ENCODE measurements around the gene ARMH3.

DNA sequence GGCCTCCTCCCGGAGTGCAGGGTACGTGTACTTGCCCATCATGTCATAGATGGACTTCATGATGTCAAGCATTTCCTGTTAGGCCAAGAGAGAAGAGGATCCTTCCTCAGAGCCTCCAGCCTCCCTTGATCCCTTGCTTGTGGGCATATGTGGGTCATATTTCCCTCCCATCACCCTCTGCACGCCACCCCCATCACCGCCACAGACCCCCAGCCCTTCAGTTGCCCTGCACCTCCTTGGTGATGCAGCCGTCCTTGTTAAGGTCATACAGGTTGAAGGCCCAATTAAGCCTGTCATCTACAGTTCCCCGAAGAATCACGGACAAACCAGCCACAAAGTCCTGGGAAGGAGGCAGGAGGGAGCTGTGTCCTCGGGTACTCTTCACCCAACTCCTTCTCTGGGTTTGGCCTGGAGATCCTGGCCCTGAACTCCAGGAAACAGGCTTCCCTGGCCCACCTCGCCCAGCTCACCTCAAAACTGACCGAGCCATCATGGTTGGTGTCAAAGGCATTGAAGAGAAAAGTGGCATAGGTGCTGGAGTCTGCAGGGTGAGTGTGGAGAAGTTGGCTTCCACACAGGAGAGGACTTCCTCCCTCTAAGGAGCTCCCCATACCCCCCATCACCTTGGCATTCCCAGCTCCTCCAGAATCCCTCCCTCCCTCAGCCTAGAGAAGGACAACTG lies 227.9 kb downstream of the ARMH3 start:
- TF ChIP-seq POLR2A (IDR thresholded peaks at IDR 0.05): no peak
- TF ChIP-seq CTCF (IDR thresholded peaks at IDR 0.05): no peak

All from body of pancreas (tissue), 4 donors.